Amniotic stem cell (primary cell): ENCODE data around the gene RASL10A.
"Not testable (repeated sequence)": the region's sequence is repeated elsewhere in the genome, so short reads cannot be mapped to it uniquely, and the experiment has no call there.

Experiments
- DNase-seq: peaks from one replicate; lab custom pipeline; 2025; lab: John Stamatoyannopoulos, UW

The RASL10A gene, protein sequence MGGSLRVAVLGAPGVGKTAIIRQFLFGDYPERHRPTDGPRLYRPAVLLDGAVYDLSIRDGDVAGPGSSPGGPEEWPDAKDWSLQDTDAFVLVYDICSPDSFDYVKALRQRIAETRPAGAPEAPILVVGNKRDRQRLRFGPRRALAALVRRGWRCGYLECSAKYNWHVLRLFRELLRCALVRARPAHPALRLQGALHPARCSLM

DNA sequence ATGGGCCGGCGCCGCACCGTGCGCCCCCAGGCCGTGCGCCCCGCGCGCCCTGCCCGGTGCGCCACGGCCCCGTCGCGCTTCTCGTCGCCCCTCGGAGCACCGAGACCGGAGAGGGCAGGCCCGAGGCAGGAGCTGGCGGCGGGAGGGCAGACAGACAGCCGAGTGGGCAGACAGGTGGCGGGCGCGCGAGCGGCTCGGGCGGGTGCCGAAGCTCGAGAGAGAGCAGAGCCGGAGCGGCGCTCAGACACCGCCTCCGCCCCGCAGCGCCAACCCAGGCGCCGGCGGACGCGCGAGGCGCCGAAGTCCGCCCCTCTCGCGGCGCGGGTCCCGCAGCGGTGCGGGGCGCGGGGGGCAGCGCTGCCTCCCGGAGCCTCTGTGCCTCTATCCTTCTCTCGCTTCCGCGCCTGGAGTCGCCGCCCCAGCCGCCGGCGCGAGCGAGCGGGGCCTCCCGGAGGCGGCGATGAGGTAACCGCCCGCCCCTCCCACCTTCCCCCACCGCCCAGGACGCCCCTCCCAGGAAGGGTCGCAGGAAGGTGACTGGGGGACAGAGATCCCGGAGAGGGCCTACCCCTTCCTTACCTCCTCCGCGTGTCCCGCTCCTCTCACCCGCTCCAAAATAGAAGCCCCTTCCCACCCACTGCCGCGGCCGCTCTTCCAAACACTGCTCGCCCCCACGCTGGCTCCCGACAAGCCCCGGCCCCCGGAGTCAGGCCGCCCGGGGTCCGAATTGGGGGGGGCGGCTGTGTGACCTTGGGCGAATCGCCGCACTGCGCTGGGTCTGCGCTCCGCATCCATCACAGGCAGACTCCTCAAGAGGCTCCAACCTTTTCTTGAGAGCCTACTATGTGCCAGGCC is at the start of gene RASL10A:
RASL10A (minus strand) TSS at position 412 of the 855 bp plus-strand sequence. CDS start 451 bp downstream, outside the sequence.
- no peak for DNase-seq

DNA sequence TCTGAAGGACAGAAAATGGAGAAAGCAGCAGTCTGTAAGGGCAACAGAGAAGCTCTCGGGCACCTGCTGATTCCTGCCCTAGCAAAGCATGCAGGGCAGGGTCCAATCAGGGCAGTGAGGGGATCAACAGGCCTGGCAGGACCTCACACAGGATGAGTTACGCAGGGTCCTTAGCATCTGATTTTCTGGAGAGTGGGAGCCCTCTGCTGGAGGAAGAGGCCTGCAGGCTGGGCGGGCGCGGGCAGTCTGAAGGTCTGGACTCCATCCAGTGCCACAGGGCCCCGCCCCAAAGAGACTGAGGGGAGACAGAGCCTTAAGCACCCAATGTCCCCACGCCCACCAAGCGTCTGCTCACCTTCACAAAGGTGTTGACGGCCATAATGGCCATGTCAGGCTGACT is 44.0 kb upstream of the RASL10A start:
- DNase-seq, result peak; percentile 1

DNA sequence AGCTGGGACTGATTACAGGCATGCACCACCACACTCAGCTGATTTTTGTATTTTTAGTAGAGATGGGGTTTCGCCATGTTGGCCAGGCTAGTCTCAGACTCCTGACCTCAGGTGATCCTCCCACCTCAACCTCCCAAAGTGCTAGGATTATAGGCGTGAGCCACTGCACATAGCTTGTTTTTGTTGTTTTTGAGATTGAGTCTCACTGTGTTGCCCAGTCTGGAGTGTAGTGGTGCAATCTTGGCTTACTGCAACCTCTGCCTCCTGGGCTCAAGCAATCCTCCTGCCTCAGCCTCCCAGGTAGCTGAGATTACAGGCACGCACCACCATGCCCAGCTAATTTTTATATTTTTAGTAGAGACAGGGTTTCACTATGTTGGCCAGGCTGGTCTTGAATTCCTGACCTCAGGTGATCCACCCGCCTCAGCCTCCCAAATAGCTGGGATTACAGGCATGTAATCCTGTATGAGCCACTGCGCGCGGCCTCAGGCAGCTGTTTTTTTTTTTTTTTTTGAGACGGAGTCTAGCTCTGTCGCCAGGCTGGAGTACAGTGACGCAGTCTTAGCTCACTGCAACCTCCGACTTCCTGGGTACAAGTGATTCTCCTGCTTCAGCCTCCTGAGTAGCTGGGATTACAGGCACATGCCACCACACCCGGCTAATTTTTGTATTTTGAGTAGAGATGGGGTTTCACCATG is 41.8 kb upstream of the RASL10A start:
- DNase-seq, result not testable (repeated sequence)

DNA sequence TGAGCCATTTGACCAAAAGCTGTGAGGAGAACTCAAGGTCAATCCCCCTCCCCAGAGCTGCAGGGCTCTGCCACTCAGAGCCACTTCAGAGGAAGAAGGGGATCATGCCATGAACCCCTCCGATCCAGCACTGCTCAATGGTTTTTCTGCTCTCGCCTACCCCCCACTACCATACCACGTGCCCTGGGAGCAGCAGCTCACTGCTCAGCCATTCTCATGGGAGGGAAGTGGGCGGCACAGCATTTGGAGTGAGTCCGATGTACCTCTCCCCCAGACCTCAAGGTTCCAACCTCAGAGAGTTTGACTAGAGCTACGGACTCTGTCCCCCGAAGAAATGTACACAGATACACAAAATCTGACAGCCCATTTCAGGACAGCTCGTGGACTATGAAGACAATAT is 38.4 kb upstream of the RASL10A start:
- no peak for DNase-seq

DNA sequence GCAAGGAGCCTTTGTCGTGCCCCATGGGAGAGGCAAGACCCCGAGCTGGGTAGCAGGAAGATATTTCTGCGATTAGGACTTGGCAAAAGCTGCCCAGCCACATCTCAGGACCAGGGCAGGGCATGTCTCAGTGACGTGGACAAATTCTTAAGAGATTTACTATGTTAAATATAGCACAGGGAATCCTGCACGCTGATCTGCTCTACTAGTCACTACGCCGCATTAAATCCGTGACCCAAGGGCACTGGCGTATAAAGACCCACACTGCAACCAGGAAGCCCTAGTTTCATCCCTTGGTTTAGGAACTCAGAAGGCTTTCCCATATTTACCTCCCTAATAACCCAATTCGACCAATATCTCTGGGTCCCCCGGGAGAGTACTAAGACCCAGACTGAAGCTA is 37.8 kb upstream of the RASL10A start:
- no peak for DNase-seq

DNA sequence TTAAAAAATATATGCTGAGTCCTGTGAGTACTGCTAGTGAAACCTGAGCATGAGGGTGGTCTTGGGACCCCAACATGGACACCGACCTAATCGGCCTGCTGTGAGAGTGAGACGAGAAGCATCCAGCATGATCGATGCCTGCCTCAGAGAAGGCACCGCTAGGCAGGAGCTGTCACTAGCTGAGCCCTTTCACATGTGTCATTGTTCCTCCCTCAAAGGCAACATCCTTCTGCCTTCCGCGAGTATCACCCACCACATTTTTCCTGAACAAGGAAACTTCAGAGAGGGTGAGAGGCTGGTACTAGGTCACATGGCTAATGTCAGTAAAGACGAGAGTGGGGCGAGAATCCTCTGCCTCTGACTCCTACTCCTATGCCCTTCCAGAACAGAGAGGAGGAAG is 37.3 kb upstream of the RASL10A start:
- no peak for DNase-seq

DNA sequence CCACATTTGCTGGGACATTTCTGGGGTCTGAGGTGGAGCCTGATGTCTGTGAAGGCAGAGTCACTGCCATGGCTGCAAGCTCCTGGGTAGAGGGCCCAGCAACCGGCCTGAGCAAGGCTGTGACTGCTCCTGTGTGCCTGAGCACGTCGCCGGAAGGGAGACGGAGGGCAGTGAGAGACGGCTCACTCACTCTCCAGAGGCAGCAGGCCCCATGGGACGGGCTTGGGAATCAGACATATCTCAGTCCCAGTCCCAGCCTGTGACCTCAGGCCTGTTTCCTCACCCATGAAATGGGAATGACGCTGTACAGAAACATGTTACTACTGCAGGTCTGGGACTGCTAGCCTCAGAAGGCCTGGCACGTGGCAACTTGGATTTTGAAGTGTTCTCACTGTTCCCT is 36.4 kb upstream of the RASL10A start:
- DNase-seq, result no peak

DNA sequence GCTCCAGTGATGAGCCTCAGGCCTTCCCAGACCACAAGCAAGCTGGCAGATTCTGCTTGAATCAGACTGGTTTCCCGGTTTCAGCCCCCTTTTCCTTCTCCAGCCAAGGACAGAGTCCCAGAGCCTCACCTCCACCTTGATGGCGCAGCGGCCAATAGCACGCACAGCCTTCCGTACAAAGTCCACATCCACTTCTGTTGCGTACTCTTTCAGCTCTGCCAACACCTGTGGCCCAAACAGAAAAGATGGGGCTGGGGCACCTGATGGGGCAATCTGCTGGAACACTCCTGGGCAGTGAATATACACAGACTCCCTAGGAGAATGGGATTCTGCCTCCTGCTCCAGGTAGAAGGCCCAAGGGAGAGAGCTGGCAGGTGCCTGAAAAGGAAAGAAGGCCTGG is 35.5 kb upstream of the RASL10A start:
- DNase-seq, result no peak

DNA sequence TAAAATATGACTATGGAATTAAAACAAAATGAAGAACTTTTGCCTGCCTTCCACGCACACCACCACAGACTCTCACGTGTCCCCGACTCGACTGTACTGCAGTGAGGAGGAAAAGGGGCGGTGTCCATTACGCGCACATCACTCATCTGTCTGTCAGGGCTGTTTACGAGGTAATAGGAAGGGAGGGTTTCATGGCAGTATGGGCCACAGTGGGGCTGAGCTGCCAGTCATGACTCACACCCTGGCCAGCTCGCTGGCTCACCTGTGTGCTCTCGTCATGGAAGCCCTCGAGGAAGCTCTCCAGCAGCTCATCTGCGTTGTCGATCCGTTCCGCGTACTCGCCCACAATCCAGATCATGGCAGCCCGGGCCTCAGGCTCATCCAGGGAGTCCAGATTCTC is 33.5 kb upstream of the RASL10A start:
- no peak for DNase-seq

DNA sequence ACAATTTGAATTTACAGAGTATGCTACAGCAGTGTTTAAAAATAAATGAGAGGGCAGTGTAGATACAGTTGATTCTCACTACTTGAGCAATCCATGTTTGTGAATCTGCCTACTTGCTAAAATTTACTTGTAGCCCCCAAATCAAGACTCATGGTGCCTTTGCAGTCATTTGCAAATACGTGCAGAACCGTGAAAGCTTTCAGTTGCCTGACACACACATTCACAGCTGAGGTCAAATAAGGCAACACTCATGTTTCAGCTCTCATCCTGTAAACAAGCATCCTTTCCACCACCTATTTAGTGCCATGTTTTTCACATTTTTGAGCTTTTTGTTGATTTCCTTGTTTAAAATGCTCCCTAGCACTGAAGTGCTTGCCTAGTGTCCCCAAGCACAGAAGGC is 32.5 kb upstream of the RASL10A start:
- DNase-seq, result no peak

DNA sequence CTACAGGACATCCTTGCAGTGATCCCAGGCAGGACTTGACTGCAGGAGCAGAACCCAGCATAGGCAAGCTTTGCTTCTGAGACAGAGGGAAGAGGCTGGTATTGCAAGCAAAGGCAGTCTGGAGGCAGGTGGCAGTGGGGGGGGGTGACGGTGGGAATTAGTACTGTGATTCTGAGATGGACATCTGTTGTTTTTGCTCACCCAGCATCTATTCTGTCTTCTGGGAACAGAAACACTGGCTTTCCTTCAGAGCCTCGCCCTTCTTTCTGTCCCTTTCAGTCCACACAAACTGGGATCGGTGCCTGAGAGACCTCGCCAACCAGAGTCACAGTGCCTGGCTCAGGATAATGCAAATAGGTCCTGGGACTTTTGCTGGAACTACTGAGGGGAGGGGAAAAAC is 31.2 kb upstream of the RASL10A start:
- no peak for DNase-seq

DNA sequence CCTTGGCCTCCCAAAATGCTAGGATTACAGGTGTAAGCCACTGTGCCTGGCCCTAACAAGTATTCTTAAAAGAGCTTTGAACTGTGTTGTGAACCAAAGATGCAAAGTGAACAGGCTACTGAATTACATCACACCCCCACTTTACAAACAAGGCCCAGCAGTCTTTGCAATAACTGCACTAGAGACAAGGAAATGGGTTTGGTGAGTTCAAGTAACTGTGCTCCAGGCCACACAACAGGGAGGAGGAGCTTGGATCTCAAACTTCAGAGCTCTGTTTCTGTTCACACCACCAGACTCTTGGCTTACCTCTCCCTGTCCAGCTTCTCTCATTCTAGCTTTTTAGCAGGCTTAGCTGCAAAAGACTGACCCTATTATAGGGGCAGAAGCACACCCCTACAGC is 30.4 kb upstream of the RASL10A start:
- DNase-seq, result no peak

DNA sequence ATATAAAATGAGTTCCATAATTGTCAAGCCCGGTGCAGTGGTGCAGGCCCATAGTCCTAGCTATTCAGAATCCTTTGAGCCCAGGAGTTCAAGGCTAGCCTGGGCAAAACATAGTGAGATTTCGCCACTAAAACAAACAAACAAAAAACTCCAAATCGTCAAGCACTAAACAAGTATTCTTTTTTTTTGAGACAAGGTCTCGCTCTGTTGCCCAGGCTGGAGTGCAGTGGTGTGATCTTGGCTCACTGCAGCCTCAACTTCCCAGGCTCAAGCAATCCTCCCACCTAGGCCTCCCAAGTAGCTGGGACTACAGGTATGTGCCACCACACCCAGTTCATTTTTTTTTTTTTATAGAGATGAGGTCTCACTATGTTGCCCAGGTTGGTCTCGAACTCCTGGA is 29.4 kb upstream of the RASL10A start:
- not testable (repeated sequence) for DNase-seq

DNA sequence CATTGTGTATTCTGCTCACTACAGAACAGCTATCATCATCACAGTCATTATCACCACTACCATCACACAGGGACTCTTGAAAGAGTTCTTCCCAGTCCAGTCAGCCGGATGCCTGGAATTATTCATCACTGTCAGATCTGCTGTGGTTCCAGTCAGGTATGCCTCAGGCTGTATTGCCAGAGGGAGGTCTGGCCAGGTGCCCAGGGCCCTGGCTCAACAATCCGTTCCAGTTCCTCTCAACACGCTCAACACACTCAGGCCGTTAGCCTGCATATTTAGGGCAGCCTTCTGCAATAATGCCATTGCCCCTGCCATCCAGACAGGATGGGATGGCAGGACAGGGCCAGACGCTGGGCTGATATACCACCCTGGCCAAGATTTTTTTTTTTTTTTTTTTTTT is 28.6 kb upstream of the RASL10A start:
- peak; percentile 84 for DNase-seq

DNA sequence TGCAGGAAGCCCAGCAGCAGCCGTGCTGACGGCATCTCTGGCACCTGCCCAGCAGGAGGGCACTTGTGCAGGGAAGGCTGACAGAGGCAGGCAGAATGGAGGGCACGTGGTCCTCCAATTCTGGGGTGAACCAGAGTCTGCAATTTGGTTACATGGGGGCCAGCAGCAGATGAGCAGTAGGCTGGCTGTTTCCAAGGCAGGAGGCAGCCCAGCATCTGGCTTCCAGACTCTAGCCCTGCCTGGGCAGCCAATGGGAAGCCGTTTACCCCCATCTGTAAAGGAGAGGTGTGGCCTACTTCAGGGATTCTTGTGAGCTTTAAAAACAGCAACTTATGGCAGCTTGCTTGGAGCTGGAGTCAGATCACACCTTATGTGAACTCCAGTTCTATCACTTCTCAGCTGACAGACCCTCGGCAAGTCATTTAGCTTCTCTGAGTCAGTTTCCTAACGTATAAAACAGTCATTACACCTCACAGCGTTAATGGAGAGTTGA is 27.9 kb upstream of the RASL10A start:
- DNase-seq, result no peak

DNA sequence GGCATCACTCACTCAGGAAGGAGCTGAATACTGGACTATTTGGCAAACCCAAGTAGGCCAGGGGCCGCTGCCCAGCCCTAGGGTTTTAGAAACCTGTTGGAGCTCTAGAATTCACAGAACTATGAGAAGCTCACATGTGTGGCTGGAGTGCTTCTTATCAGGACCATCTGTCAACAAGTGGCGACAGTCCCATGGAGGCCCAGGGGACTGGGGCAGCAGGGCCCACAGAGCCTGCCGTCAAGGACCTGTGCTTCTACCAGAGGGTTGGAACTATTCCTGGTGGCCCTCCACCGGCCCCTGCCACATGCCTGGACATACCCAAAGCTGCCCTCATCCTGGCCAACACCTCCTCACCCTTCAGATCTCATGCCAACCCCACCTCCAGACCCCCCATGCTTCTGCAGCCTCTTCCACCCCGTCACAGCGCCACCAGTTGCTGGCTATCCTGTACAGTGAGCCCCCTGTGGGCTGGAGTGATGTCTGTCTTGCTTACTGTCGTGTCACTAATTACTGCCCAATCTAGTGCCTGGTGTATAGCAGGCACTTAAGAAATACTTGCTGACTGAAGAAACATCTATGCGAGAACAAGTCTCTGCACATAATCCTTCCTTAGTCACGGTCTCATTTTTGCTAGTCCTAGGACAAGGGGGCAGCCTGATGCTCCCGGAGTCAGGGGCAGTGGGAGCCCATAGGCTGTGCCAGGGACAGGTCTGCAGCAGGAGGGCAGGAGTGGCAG is 27.2 kb upstream of the RASL10A start:
- DNase-seq, result no peak

DNA sequence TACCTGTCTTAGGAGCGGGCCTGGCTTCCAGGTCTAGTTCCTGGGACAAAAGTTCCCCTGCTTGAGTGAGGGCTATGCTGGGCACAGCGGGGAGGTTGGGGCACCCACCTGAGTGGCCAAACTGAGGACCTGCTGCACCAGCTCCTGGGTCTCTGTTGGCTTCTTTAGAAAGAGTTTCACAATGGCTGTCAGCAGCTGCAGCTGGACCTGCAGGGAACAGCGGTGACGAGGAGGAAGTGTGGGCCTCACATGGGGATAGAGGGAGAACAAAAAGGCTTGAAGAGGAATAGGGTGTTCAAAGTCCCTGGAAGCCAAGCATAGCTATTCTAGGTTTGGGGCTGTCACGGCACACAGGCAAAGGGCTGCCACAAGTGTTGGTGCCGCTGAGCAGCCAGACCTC is 26.7 kb upstream of the RASL10A start:
- DNase-seq, result no peak

DNA sequence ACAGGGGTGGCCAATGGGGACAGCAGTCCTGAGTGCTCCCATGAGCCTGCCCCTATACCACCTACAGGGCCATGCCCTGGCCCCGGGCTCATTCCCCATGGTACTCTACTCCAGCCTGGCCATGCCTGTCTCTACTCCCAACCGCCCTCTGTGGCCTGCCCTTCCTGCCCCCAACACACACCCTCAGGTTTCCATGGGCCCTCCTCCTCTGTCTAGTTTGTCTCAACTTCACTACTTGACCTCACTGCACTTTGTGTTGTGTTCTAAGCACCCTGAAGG is 26.3 kb upstream of the RASL10A start:
- DNase-seq, result no peak

DNA sequence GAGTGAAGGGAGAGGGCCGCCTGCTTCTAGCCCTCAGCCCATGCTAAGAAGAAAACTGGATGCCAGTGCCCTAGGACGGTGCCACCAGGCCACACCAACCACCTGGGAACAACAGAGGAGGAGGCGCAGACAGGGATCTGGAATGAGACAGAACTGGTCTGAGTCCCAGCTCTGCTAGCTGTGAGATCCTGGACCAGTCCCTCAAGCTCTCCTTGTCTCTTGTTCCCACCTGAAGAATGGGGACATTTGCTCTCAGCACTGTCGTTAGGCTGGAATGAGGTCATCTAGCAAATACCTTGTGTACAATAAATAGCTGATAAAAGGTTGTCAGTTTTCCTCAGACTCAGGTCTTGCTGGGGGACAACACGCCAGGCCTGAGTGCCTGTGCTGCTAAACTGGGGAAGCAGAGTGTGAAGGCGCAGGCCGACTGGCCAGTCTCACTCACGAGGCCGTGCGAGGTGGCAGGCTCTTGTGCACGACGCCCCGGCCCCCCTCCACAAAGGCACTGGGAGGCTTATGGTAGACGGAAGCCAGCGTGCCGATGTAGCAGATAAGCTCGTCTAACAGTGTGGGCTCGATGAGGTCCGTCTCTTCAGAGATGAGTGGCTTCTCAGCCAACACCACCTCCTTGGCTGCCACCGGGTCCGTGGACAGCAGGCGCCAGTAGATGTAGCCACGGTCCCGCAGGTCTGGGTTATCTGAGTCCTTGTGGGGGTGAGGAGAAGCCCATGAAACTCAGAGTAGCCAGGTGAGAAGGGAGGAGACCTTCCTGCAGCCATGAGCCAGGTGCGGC is 25.8 kb upstream of the RASL10A start:
- DNase-seq, result no peak

DNA sequence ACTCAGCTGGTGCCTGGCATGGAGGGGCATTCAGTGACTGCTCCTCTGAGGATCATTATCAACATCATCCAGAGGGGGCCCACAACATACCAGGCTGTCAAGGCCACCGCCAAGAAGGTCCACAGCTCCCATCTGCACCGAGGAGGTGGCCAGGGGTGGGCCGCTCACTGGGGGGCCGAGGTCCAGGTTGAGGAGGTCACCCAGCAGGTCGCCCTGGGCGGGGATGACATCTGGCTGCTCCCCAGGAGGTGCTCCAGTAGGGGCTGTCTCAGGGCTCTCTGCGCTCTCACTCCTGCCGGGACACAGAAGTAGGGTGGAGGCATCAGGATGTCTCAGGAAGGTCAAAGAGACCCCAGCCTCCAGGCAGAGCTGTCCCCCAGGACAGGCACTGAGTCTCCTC is 25.1 kb upstream of the RASL10A start:
- no peak for DNase-seq

DNA sequence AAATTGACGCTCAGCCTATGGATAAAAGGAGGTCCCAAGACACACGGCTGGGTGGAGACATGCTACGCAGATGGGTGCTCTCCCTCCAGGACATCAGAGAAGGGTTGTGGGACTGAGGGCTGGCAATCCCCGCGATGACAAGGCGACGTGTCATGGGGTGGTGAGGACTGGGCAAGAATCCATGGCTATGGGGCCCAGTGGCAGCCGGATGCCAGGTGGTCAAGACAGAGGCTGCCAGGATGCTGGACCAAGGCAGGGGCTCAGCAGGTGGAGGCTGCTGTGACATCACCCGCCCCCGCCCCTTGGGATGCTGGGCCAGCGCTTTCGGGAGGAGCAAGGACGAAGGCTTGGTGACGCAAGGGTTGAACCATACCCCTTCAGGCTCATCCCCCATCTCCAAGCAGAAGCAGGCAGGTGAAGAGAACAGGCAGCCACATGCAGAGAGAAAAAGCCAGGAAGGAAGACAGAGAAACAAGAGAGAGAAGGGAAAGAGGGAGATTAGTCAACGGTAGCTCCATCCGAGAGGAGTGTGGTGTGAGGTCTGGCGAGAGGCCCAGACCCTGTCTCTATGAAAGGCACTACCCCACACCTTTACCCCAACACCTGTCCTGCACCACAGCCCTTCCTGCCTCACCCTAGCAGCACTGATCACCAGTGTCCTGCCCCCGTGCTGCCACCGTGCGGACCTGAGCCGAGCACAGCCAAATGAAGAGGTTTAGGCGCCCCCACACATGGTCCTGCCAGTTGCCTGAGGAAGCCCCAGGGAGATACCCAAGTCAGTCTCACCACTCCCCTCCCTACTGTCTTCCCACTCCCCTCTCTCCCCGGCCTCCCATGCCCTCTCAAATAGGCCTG is 24.1 kb upstream of the RASL10A start:
- no peak for DNase-seq
